K562 (cell line): ENCODE results near the gene ANKRD11.

Experiments
- AFF4 ChIP-seq: sonication (generic); formaldehyde crosslinking; IDR thresholded peaks from 2 replicates; pipeline ENCODE4 v1.8.0; 2023; ENCODE audit warnings: mild to moderate bottlenecking, missing genetic modification reagents
- BCLAF1 ChIP-seq, 2 experiments: fragments of 450-650 bp in 1 of 2; IDR thresholded peaks; 2 replicates each; pipeline ENCODE4 v1.6.1; 2011 to 2017; ENCODE audit warnings: low read depth in 2 of 2, antibody characterized with exemption in 1 of 2, borderline replicate concordance in 1 of 2, low read length in 1 of 2, mild to moderate bottlenecking in 1 of 2, mixed read lengths in 1 of 2; ENCODE audit not compliant: control insufficient read depth in 1 of 2
- ZFX ChIP-seq: sonication (generic); formaldehyde crosslinking; IDR thresholded peaks from 2 replicates; pipeline ENCODE4 v1.8.0; 2022; ENCODE audit warnings: mild to moderate bottlenecking, missing genetic modification reagents, moderate library complexity

GRCh38 chr16:89481356-89481955 is 8.9 kb downstream of the ANKRD11 start:
- TF ChIP-seq ZFX (CRISPR knock-in tag) (no peak), BCLAF1 (IDR thresholded peaks at IDR 0.05; ENCODE audit: borderline replicate concordance in 1 of 2, control insufficient read depth in 1 of 2, low read depth in 2 of 2, low read length in 1 of 2) (no peak), AFF4 (CRISPR knock-in tag) (no peak)
